GM23338 (cell line): ENCODE measurements around the gene MVP. TPM values are rescaled to one million over a fixed set of nuclear protein-coding genes. Genes with fewer than 3 reads are reported as not detected.

ENCODE experiments used
- ATAC-seq: fragments of 200-7000 bp; cut with Tn5 transposase; 3 replicates; pipeline ENCODE4 v1.9.1; 2020
- DNase-seq: peaks from one replicate; pipeline ENCODE4 v3.0.0-alpha.2; 2015; ENCODE audit warnings: low spot score
- H2AFZ ChIP-seq: fragments of 200-600 bp; sonication (generic); 2 replicates; pipeline ENCODE4 v1.8.0; 2016; ENCODE audit warnings: antibody characterized with exemption, mild to moderate bottlenecking, moderate library complexity
- H3F3A ChIP-seq: fragments of 200-600 bp; sonication (generic); replicated peaks from 2 replicates; pipeline ENCODE4 v1.8.0; 2017; ENCODE audit warnings: antibody characterized with exemption, mixed run types, low read depth
- H3K27ac ChIP-seq: fragments of 200-600 bp; sonication (generic); 2 replicates; pipeline ENCODE4 v1.6.1; 2016; ENCODE audit warnings: low read depth
- H3K27me3 ChIP-seq: fragments of 200-600 bp; sonication (generic); 2 replicates; pipeline ENCODE4 v1.8.0; 2016; ENCODE audit warnings: mild to moderate bottlenecking, mixed run types, moderate library complexity; ENCODE audit not compliant: insufficient read depth
- H3K36me3 ChIP-seq: fragments of 200-600 bp; sonication (generic); 2 replicates; pipeline ENCODE4 v1.8.0; 2016; ENCODE audit warnings: mild to moderate bottlenecking; ENCODE audit not compliant: insufficient read depth
- H3K4me1 ChIP-seq: fragments of 200-600 bp; sonication (generic); 2 replicates; pipeline ENCODE4 v1.8.0; 2016; ENCODE audit warnings: mild to moderate bottlenecking, moderate library complexity; ENCODE audit not compliant: insufficient read depth
- H3K4me2 ChIP-seq: fragments of 200-600 bp; sonication (generic); 2 replicates; pipeline ENCODE4 v1.7.1; 2017; ENCODE audit warnings: mixed run types
- H3K4me3 ChIP-seq: fragments of 200-600 bp; sonication (generic); 2 replicates; pipeline ENCODE4 v1.6.1; 2016; ENCODE audit warnings: mixed run types
- H3K79me2 ChIP-seq: fragments of 200-600 bp; sonication (generic); replicated peaks from 2 replicates; pipeline ENCODE4 v1.8.0; 2017; ENCODE audit warnings: mild to moderate bottlenecking; ENCODE audit not compliant: insufficient read depth
- H3K9me2 ChIP-seq: fragments of 200-600 bp; sonication (generic); 2 replicates; pipeline ENCODE4 v1.8.0; 2017; ENCODE audit not compliant: insufficient read depth
- H4K20me1 ChIP-seq: fragments of 200-600 bp; sonication (generic); replicated peaks from 2 replicates; pipeline ENCODE4 v1.8.0; 2017; ENCODE audit warnings: mild to moderate bottlenecking; ENCODE audit not compliant: insufficient read depth
- H3K27ac Mint-ChIP-seq: 2 replicates; pipeline ENCODE4 v1.8.0; 2020; ENCODE audit warnings: inconsistent platforms, mild to moderate bottlenecking, moderate library complexity, mixed read lengths
- H3K27me3 Mint-ChIP-seq: 3 replicates; pipeline ENCODE4 v1.8.0; 2022; ENCODE audit warnings: low read depth, mild to moderate bottlenecking, moderate library complexity, mixed read lengths, inconsistent platforms; ENCODE audit not compliant: insufficient read depth, poor library complexity
- H3K36me3 Mint-ChIP-seq: 3 replicates; pipeline ENCODE4 v1.8.0; 2021; ENCODE audit warnings: low read depth, mild to moderate bottlenecking, inconsistent platforms, moderate library complexity, mixed read lengths
- H3K4me1 Mint-ChIP-seq: 3 replicates; pipeline ENCODE4 v1.8.0; 2020; ENCODE audit warnings: mild to moderate bottlenecking, inconsistent platforms, mixed read lengths
- H3K4me3 Mint-ChIP-seq: 3 replicates; pipeline ENCODE4 v1.8.0; 2021; ENCODE audit warnings: moderate library complexity, mild to moderate bottlenecking, inconsistent platforms, mixed read lengths
- H3K9me3 Mint-ChIP-seq: 3 replicates; pipeline ENCODE4 v1.8.0; 2020; ENCODE audit warnings: moderate library complexity, mild to moderate bottlenecking, inconsistent platforms, mixed read lengths
- CREB1 ChIP-seq: fragments of 250-450 bp; sonication (Bioruptor Pico); IDR thresholded peaks from 2 replicates; pipeline ENCODE4 v1.5.0; 2020; ENCODE audit warnings: low read depth, mild to moderate bottlenecking, moderate library complexity
- CTCF ChIP-seq, 2 experiments: fragments of 200-600 bp in 1 of 2; sonication (generic) in 1 of 2; conservative IDR thresholded peaks; 2 replicates each; pipeline versions ENCODE4 v1.5.1 to v1.6.1; 2016 to 2017; ENCODE audit warnings: antibody characterized with exemption in 2 of 2, low read depth in 2 of 2, mild to moderate bottlenecking in 2 of 2, moderate library complexity in 1 of 2
- ETS1 ChIP-seq: IDR thresholded peaks from 2 replicates; pipeline ENCODE4 v1.6.1; 2016; ENCODE audit warnings: antibody characterized with exemption
- EZH2 ChIP-seq: fragments of 200-600 bp; sonication (generic); IDR thresholded peaks from one replicate; pipeline ENCODE4 v1.8.0; 2017; ENCODE audit warnings: antibody characterized with exemption, mild to moderate bottlenecking, low read depth; ENCODE audit not compliant: unreplicated experiment
- EZH2phosphoT487 ChIP-seq: fragments of 200-600 bp; sonication (generic); IDR thresholded peaks from one replicate; pipeline ENCODE4 v1.8.1; 2018; ENCODE audit warnings: antibody characterized with exemption; ENCODE audit not compliant: unreplicated experiment
- JUNB ChIP-seq: IDR thresholded peaks from one replicate; pipeline ENCODE4 v1.6.1; 2016; ENCODE audit warnings: antibody characterized with exemption; ENCODE audit not compliant: unreplicated experiment
- REST ChIP-seq: IDR thresholded peaks from one replicate; pipeline ENCODE4 v1.6.1; 2018; ENCODE audit warnings: antibody characterized with exemption; ENCODE audit not compliant: unreplicated experiment
- STAT1 ChIP-seq: IDR thresholded peaks from one replicate; pipeline ENCODE4 v1.6.1; 2016; ENCODE audit warnings: antibody characterized with exemption; ENCODE audit not compliant: unreplicated experiment
- ZNF114 ChIP-seq: fragments of 250-450 bp; sonication (Bioruptor Pico); IDR thresholded peaks from 2 replicates; pipeline ENCODE4 v1.5.0; 2020; ENCODE audit warnings: mild to moderate bottlenecking, moderate library complexity
- ZNF331 ChIP-seq: fragments of 250-450 bp; sonication (Bioruptor Pico); IDR thresholded peaks from 2 replicates; pipeline ENCODE4 v1.5.0; 2020; ENCODE audit warnings: low read depth, mild to moderate bottlenecking, moderate library complexity
- polyA plus RNA-seq: library from polyadenylated mRNA; unstranded; fragments of >200 nt; fragmentation: Nextera tagmentation; extraction: Ambion mirVana; gene quantifications from 2 replicates; pipeline ENCODE4 v1.2.1, GENCODE V29; 2016
- total RNA-seq: library from RNA; depleted of rRNA; stranded (reverse); fragments of >200 nt; shearing (Covaris generic); gene quantifications from 2 replicates; pipeline ENCODE4 v1.2.3, GENCODE V29; 2014

Gene MVP
- total and polyA plus RNA-seq, 2 experiments from 2014 or later = 1.4 to 3.7 TPM

GRCh38 chr16:29858149-29858849 is 38.0 kb downstream of the MVP start (continued):
- TF ChIP-seq REST (no peak), CTCF (conservative IDR thresholded peaks at IDR 0.05; ENCODE audit: low read depth in 2 of 2) (no peak), CREB1 (no peak), ZNF114 (no peak), JUNB (no peak)

GRCh38 chr16:29858974-29859373 is 38.7 kb downstream of the MVP start:
- H3K4me1 Mint-ChIP-seq = peaks cover 13% of the 10 kb centered on the region
- no peak overlapping the region for H2AFZ ChIP-seq
- no peak overlapping the region for H3K27ac ChIP-seq
- peaks cover 4% of the 10 kb centered on the region; the same call in 1 of the 2 replicates for H3K36me3 ChIP-seq
- H3K4me3 ChIP-seq = no peak overlapping the region
- no peak for TF ChIP-seq CREB1
- TF ChIP-seq ETS1 = no peak
- no peak for TF ChIP-seq CTCF (conservative IDR thresholded peaks at IDR 0.05; ENCODE audit: low read depth in 2 of 2)
- no peak for TF ChIP-seq EZH2
- no peak for TF ChIP-seq ZNF331 (CRISPR knock-in tag)
- TF ChIP-seq STAT1 = no peak
- TF ChIP-seq EZH2phosphoT487 = no peak
- no peaks in the 10 kb centered on the region for H3K9me2 ChIP-seq
- peaks cover 25% of the 10 kb centered on the region for H3K36me3 Mint-ChIP-seq
- no peaks in the 10 kb centered on the region; the same call in 1 of the 2 replicates for H4K20me1 ChIP-seq
- H3K27ac Mint-ChIP-seq = no peak overlapping the region
- 0 out of 2 replicates have a peak, but pooled peaks cover 3% of the 10 kb centered on the region for H3F3A ChIP-seq
- peaks cover 23% of the 10 kb centered on the region for H3K27me3 Mint-ChIP-seq
- ATAC-seq (no peak), DNase-seq (no peak)
- H3K4me3 Mint-ChIP-seq = no peak overlapping the region
- no peaks in the 10 kb centered on the region for H3K9me3 Mint-ChIP-seq
- no peaks in the 10 kb centered on the region for H3K27me3 ChIP-seq
- H3K4me1 ChIP-seq = peaks cover 8% of the 10 kb centered on the region
- H3K4me2 ChIP-seq = no peak overlapping the region
- peaks cover 13% of the 10 kb centered on the region for H3K79me2 ChIP-seq
